ENCODE results near the gene TPD52L2. TPM values are rescaled to one million over a fixed set of nuclear protein-coding genes. Genes with fewer than 3 reads are reported as not detected.

The TPD52L2 gene
- total RNA-seq, 6 donors from 2014 or later, result 64.2 to 103 (median 79.4) TPM

- ATAC-seq (ENCODE audit: low FRiP score in 2 of 2), result no peak
- peak overlapping the region; percentile 86 to 94 (median 89) for H3K27ac ChIP-seq
- H3K9me3 ChIP-seq, result no peaks in the 10 kb centered on the region
- H3K4me3 ChIP-seq, result peak overlapping the region; percentile 56 to 75 (median 71)
- H3K4me1 ChIP-seq, result peaks cover 40 to 64% (median 45%) of the 10 kb centered on the region in 4 donors
- H3K36me3 ChIP-seq, result peaks cover 0 to 17% (median 11%) of the 10 kb centered on the region in 4 donors
- TF ChIP-seq CTCF (IDR thresholded peaks at IDR 0.05), result no peak
- TF ChIP-seq POLR2AphosphoS5 (IDR thresholded peaks at IDR 0.05), result no peak
- no peak for TF ChIP-seq EP300 (IDR thresholded peaks at IDR 0.05)
- 0 to 2% methylated on average over 11 to 14 of the region's 87 CpGs for WGBS, 2 donors
- DNase-seq, result peak in 1 of 2 donors; percentile 89
- no peaks in the 10 kb centered on the region for H3K27me3 ChIP-seq
These were observed 30.3 kb downstream of the TPD52L2 start for GRCh38 chr20:63895202-63895951.

- peaks cover 41 to 63% (median 48%) of the 10 kb centered on the region in 4 donors for H3K4me1 ChIP-seq
- H3K9me3 ChIP-seq, result no peaks in the 10 kb centered on the region
- no peak for TF ChIP-seq EP300 (IDR thresholded peaks at IDR 0.05)
- TF ChIP-seq POLR2AphosphoS5 (IDR thresholded peaks at IDR 0.05), result no peak
- no peak for TF ChIP-seq CTCF (IDR thresholded peaks at IDR 0.05)
- no peak for TF ChIP-seq POLR2A (IDR thresholded peaks at IDR 0.05)
- no peaks in the 10 kb centered on the region for H3K27me3 ChIP-seq
- 0% methylated on average over 5 of the region's 5 CpGs for WGBS, 2 donors
- peak overlapping the region; percentile 86 to 94 (median 89) for H3K27ac ChIP-seq
- H3K4me3 ChIP-seq, result peak overlapping the region; percentile 56 to 75 (median 71)
- DNase-seq, result no peak
- no peak for ATAC-seq (ENCODE audit: low FRiP score in 2 of 2)
- H3K36me3 ChIP-seq, result peaks cover 0 to 11% (median 6%) of the 10 kb centered on the region in 4 donors
These were observed 30.8 kb downstream of the TPD52L2 start for GRCh38 chr20:63895952-63896263.

GRCh38 chr20:63896264-63897105 is 31.4 kb downstream of the TPD52L2 start:
- H3K4me1 ChIP-seq, result peaks cover 47 to 67% (median 53%) of the 10 kb centered on the region in 4 donors
- H3K4me3 ChIP-seq, result peak overlapping the region in 3 of 4 donors; percentile 56 to 75 (median 74)
- DNase-seq, result peak in 1 of 2 donors; percentile 88
- H3K27me3 ChIP-seq, result no peaks in the 10 kb centered on the region
- H3K27ac ChIP-seq, result peak overlapping the region; percentile 86 to 94 (median 89)
- H3K36me3 ChIP-seq, result peaks cover 0 to 10% (median 2%) of the 10 kb centered on the region in 4 donors
- peak; percentile 51 to 72 for ATAC-seq (ENCODE audit: low FRiP score in 2 of 2)
- no peaks in the 10 kb centered on the region for H3K9me3 ChIP-seq
- WGBS, 2 donors, result 10 to 11% methylated on average over 17 to 18 of the region's 18 CpGs
- TF ChIP-seq POLR2AphosphoS5 (IDR thresholded peaks at IDR 0.05), result no peak
- no peak for TF ChIP-seq CTCF (IDR thresholded peaks at IDR 0.05)
- peak in 1 of 4 donors; percentile 19 for TF ChIP-seq POLR2A (IDR thresholded peaks at IDR 0.05)

GRCh38 chr20:63897978-63898561 is 33.0 kb downstream of the TPD52L2 start:
- WGBS, 2 donors, result 83 to 87% methylated on average over 6 of the region's 6 CpGs
- H3K4me3 ChIP-seq, result no peak overlapping the region
- no peak for DNase-seq
- H3K27ac ChIP-seq, result peak overlapping the region in 1 of 4 donors; percentile 35
- no peaks in the 10 kb centered on the region for H3K9me3 ChIP-seq
- H3K36me3 ChIP-seq, result peaks cover 0 to 7% (median 0%) of the 10 kb centered on the region in 4 donors
- H3K4me1 ChIP-seq, result peaks cover 49 to 81% (median 61%) of the 10 kb centered on the region in 4 donors
- ATAC-seq (ENCODE audit: low FRiP score in 2 of 2), result no peak
- no peaks in the 10 kb centered on the region for H3K27me3 ChIP-seq
- no peak for TF ChIP-seq EP300 (IDR thresholded peaks at IDR 0.05)
- TF ChIP-seq POLR2A (IDR thresholded peaks at IDR 0.05), result no peak
- TF ChIP-seq CTCF (IDR thresholded peaks at IDR 0.05), result no peak
- TF ChIP-seq POLR2AphosphoS5 (IDR thresholded peaks at IDR 0.05), result no peak
